Mesenchymal stem cell (in vitro differentiated cells and primary cell): ENCODE data around the gene C1RL.

Source experiments
- DNase-seq: peaks from one replicate; pipeline ENCODE4 v3.0.0-alpha.2; 2013
- H2AFZ ChIP-seq: one replicate; pipeline ENCODE4 v1.6.1; 2013; ENCODE audit warnings: low read depth, mild to moderate bottlenecking, control low read depth, inconsistent platforms, low read length, moderate library complexity
- H2AK5ac ChIP-seq: 2 replicates; pipeline ENCODE4 v1.6.1; 2013; ENCODE audit warnings: low read length, moderate library complexity, mild to moderate bottlenecking, inconsistent platforms; ENCODE audit not compliant: severe bottlenecking
- H2BK120ac ChIP-seq: one replicate; pipeline ENCODE4 v1.6.1; 2013; ENCODE audit warnings: low read depth, mild to moderate bottlenecking, inconsistent platforms, low read length, moderate library complexity
- H2BK12ac ChIP-seq, 2 experiments: one replicate each; pipeline ENCODE4 v1.6.1; 2013; ENCODE audit warnings: inconsistent platforms in 2 of 2, low read length in 2 of 2, mild to moderate bottlenecking in 2 of 2, moderate library complexity in 2 of 2, control low read depth in 1 of 2
- H2BK15ac ChIP-seq: one replicate; pipeline ENCODE4 v1.6.1; 2013; ENCODE audit warnings: mild to moderate bottlenecking, low read depth, inconsistent platforms; ENCODE audit not compliant: poor library complexity, severe bottlenecking
- H2BK5ac ChIP-seq: 2 replicates; pipeline ENCODE4 v1.6.1; 2013; ENCODE audit warnings: low read depth, mild to moderate bottlenecking, low read length, control low read depth, inconsistent platforms; ENCODE audit not compliant: poor library complexity, severe bottlenecking
- H3K14ac ChIP-seq, 2 experiments: one replicate each; pipeline ENCODE4 v1.6.1; 2013; ENCODE audit warnings: inconsistent platforms in 2 of 2, low read length in 2 of 2, control low read depth in 1 of 2, mild to moderate bottlenecking in 1 of 2, moderate library complexity in 1 of 2
- H3K18ac ChIP-seq, 2 experiments: one replicate each; pipeline ENCODE4 v1.6.1; 2013; ENCODE audit warnings: inconsistent platforms in 2 of 2, low read length in 2 of 2, control low read depth in 1 of 2, low read depth in 1 of 2, mild to moderate bottlenecking in 1 of 2
- H3K23ac ChIP-seq, 2 experiments: one replicate each; pipeline ENCODE4 v1.6.1; 2013; ENCODE audit warnings: inconsistent platforms in 2 of 2, low read length in 2 of 2, mild to moderate bottlenecking in 2 of 2, moderate library complexity in 2 of 2, control low read depth in 1 of 2
- H3K27ac ChIP-seq: 2 replicates; pipeline ENCODE4 v1.5.1; 2013; ENCODE audit warnings: mild to moderate bottlenecking, moderate library complexity, low read length, control low read depth, inconsistent platforms; ENCODE audit not compliant: poor library complexity, severe bottlenecking
- H3K27me3 ChIP-seq, 2 experiments: 2 replicates each; pipeline versions ENCODE4 v1.6.1 to v1.7.0; 2013; ENCODE audit warnings: low read length in 2 of 2, mild to moderate bottlenecking in 2 of 2, moderate library complexity in 2 of 2, control low read depth in 1 of 2, inconsistent platforms in 1 of 2; ENCODE audit not compliant: control insufficient read depth in 1 of 2, insufficient read depth in 1 of 2
- H3K36me3 ChIP-seq, 2 experiments: 2 replicates each; pipeline versions ENCODE4 v1.6.1 to v1.7.0; 2013; ENCODE audit warnings: low read length in 2 of 2, control low read depth in 1 of 2, inconsistent platforms in 1 of 2, low read depth in 1 of 2, mild to moderate bottlenecking in 1 of 2; ENCODE audit not compliant: insufficient read depth in 2 of 2, control insufficient read depth in 1 of 2
- H3K4ac ChIP-seq, 2 experiments: one replicate each; pipeline ENCODE4 v1.6.1; 2013; ENCODE audit warnings: inconsistent platforms in 2 of 2, low read length in 2 of 2, mild to moderate bottlenecking in 2 of 2, moderate library complexity in 2 of 2, control low read depth in 1 of 2, low read depth in 1 of 2
- H3K4me1 ChIP-seq: 2 replicates; pipeline ENCODE4 v1.6.1; 2013; ENCODE audit warnings: low read depth, low read length, control low read depth; ENCODE audit not compliant: control insufficient read depth, insufficient read depth
- H3K4me2 ChIP-seq: 2 replicates; pipeline ENCODE4 v1.6.1; 2013; ENCODE audit warnings: low read length, mild to moderate bottlenecking, inconsistent platforms; ENCODE audit not compliant: poor library complexity, severe bottlenecking
- H3K4me3 ChIP-seq, 2 experiments: 2 replicates each; pipeline versions ENCODE4 v1.5.1 to v1.7.0; 2013; ENCODE audit warnings: low read length in 2 of 2, mild to moderate bottlenecking in 2 of 2, control low read depth in 1 of 2, low read depth in 1 of 2; ENCODE audit not compliant: insufficient read depth in 1 of 2
- H3K79me1 ChIP-seq: replicated peaks from 2 replicates; pipeline ENCODE4 v1.6.1; 2013; ENCODE audit warnings: mild to moderate bottlenecking, control low read depth, low read length, inconsistent platforms; ENCODE audit not compliant: poor library complexity, severe bottlenecking
- H3K9ac ChIP-seq: 2 replicates; pipeline ENCODE4 v1.7.0; 2013; ENCODE audit warnings: mild to moderate bottlenecking, low read length, moderate library complexity
- H3K9me3 ChIP-seq: 2 replicates; pipeline ENCODE4 v1.7.0; 2013; ENCODE audit warnings: mild to moderate bottlenecking, low read length; ENCODE audit not compliant: control insufficient read depth
- H4K8ac ChIP-seq: one replicate; pipeline ENCODE4 v1.6.1; 2013; ENCODE audit warnings: inconsistent platforms, mild to moderate bottlenecking, low read length, moderate library complexity
- H4K91ac ChIP-seq: one replicate; pipeline ENCODE4 v1.6.1; 2013; ENCODE audit warnings: mild to moderate bottlenecking, low read length, inconsistent platforms
- WGBS: methylation state at CpG from one replicate; pipeline ENCODE4 v1.1.7; 2013; ENCODE audit warnings: mixed read lengths; 5-methylcytosine and 5-hydroxymethylcytosine counted together

C1RL gene

DNA sequence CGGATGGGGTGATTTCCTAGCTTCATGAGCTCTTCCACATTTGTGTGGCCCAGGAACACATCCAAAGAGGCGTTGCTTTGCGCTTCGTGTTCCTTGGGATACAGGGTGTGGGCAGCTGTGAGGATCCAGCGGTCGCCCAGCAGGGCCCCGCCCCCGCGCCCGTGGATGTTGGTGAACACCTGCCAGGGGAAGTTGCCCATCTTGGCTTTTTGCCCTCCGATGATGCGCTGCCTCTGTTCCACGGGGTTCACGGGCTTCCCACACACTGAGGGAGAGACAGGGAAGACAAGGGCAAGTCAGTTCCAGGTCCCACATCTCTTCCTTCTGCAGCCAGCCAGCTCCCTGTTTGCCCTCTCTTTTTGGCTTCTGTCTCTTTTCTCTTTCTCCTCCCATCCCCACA, 28.0 kb downstream of the C1RL start:
- no peak overlapping the region for H3K4ac ChIP-seq
- H2BK15ac ChIP-seq: no peak overlapping the region
- peak overlapping the region; percentile 14 for H4K91ac ChIP-seq
- no peak overlapping the region for H2AK5ac ChIP-seq
- no peak overlapping the region for H3K14ac ChIP-seq
- 96% methylated on average over 14 of the region's 14 CpGs for WGBS
- H4K8ac ChIP-seq: no peak overlapping the region
- H3K9me3 ChIP-seq: no peaks in the 10 kb centered on the region
- no peak overlapping the region for H2AFZ ChIP-seq
- no peaks in the 10 kb centered on the region for H3K27me3 ChIP-seq
- no peaks in the 10 kb centered on the region for H3K79me1 ChIP-seq
- peak overlapping the region in 1 of 2 experiments; percentile 89 for H2BK12ac ChIP-seq
- no peak for DNase-seq
- no peak overlapping the region for H3K4me2 ChIP-seq
- peaks cover 5% of the 10 kb centered on the region for H3K4me1 ChIP-seq
- peaks cover 0 to 53% of the 10 kb centered on the region in 2 experiments for H3K36me3 ChIP-seq
- H3K4me3 ChIP-seq: no peak overlapping the region
- H3K23ac ChIP-seq: no peak overlapping the region
- no peak overlapping the region for H2BK5ac ChIP-seq
- H3K18ac ChIP-seq: peak overlapping the region in 1 of 2 experiments; percentile 72
- H2BK120ac ChIP-seq: no peak overlapping the region
- H3K9ac ChIP-seq: no peak overlapping the region
- H3K27ac ChIP-seq: no peak overlapping the region

DNA sequence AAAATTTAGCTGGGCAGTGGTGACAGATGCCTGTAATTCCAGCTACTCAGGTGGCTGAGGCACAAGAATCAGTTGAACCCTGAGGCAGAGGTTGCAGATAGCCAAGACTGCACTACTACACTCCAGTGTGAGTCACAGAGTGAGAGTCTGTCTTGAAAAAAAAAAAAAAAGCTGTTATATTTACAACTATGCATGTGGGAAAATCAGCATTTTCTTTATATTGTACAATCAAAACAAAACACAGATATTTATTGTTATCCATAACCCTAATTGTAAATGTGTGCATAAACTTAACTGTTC, 29.2 kb downstream of the C1RL start:
- Histone ChIP-seq H3K27ac (peak overlapping the region; percentile 81), H4K91ac (no peak overlapping the region), H3K4me3 (no peak overlapping the region), H3K23ac (no peak overlapping the region), H3K9me3 (no peaks in the 10 kb centered on the region), H2AK5ac (no peak overlapping the region), H2AFZ (no peak overlapping the region), H2BK120ac (no peak overlapping the region), H3K18ac (peak overlapping the region in 1 of 2 experiments; percentile 52), H3K14ac (no peak overlapping the region), H2BK12ac (no peak overlapping the region), H3K4me2 (no peak overlapping the region), H3K4me1 (peaks cover 5% of the 10 kb centered on the region), H4K8ac (peak overlapping the region; percentile 14), H3K79me1 (no peaks in the 10 kb centered on the region), H3K36me3 (peaks cover 0 to 40% of the 10 kb centered on the region in 2 experiments), H3K4ac (peak overlapping the region in 1 of 2 experiments; percentile 55), H3K9ac (peak overlapping the region; percentile 72), H3K27me3 (no peaks in the 10 kb centered on the region), H2BK5ac (no peak overlapping the region), H2BK15ac (no peak overlapping the region)
- peak; percentile 82 for DNase-seq

DNA sequence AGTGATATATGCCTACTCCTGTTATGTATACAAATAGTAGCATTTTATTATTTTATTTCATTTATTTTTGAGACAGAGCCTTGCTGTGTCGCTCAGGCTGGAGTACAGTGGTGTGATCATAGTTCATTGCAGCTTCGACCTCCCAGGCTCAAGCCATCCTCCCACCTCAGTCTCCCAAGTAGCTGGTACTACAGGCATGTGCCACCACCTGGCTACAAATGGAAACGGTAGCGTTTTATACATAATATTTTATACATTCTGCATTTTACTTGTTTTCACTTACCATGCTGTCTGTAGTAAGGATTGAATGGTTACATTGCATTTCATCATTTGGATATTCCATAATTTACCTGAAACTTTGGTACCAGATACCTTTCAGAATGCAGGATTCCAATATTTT, 30.9 kb downstream of the C1RL start:
- Histone ChIP-seq H3K36me3 (peaks cover 0 to 32% of the 10 kb centered on the region in 2 experiments), H3K27me3 (no peaks in the 10 kb centered on the region), H2BK12ac (no peak overlapping the region), H2AFZ (no peak overlapping the region), H2BK120ac (no peak overlapping the region), H3K4me2 (no peak overlapping the region), H3K23ac (no peak overlapping the region), H2BK5ac (no peak overlapping the region), H3K18ac (no peak overlapping the region), H3K9ac (no peak overlapping the region), H3K4me1 (peaks cover 5% of the 10 kb centered on the region), H3K9me3 (no peaks in the 10 kb centered on the region), H2BK15ac (no peak overlapping the region), H4K91ac (no peak overlapping the region), H3K4me3 (no peak overlapping the region), H3K4ac (no peak overlapping the region), H3K27ac (no peak overlapping the region), H2AK5ac (no peak overlapping the region), H4K8ac (no peak overlapping the region), H3K79me1 (no peaks in the 10 kb centered on the region), H3K14ac (no peak overlapping the region)
- no peak for DNase-seq
- WGBS: 96% methylated on average over 2 of the region's 4 CpGs

DNA sequence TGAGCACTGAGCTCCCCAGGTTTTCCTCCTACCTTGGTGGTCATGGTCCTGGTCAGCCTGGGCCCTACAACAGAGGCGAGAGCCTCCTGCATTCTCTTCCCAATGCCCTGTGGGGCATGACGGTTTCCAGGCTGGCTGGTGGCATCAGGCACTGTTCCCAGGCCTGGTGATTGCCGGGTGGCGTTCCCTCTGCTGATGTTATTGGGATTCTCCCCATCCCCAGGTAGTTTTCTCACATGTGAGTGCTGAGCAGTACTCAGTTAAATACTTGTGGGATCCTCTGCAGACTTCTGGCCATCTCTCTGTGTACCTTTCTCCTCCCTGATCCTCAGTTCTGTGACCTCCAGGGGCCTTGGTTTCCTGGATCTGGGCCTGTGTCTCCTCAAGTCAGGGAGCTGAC, 32.5 kb downstream of the C1RL start:
- no peak overlapping the region for H3K27ac ChIP-seq
- DNase-seq: no peak
- H3K18ac ChIP-seq: peak overlapping the region in 1 of 2 experiments; percentile 81

More for the DNA sequence above, 32.5 kb downstream of the C1RL start:
- H3K4ac ChIP-seq: peak overlapping the region in 1 of 2 experiments; percentile 47
- no peak overlapping the region for H2BK5ac ChIP-seq
- peak overlapping the region in 1 of 2 experiments; percentile 13 for H3K4me3 ChIP-seq
- H3K36me3 ChIP-seq: peaks cover 0 to 17% of the 10 kb centered on the region in 2 experiments
- peaks cover 5% of the 10 kb centered on the region for H3K4me1 ChIP-seq
- peak overlapping the region; percentile 81 for H2BK120ac ChIP-seq
- no peaks in the 10 kb centered on the region for H3K79me1 ChIP-seq
- H2BK12ac ChIP-seq: peak overlapping the region; percentile 37 to 78
- H3K9me3 ChIP-seq: no peaks in the 10 kb centered on the region
- H3K9ac ChIP-seq: no peak overlapping the region
- H4K8ac ChIP-seq: no peak overlapping the region
- peak overlapping the region; percentile 43 for H4K91ac ChIP-seq
- 90% methylated on average over 4 of the region's 4 CpGs for WGBS
- no peak overlapping the region for H3K4me2 ChIP-seq
- H3K14ac ChIP-seq: no peak overlapping the region
- H2AFZ ChIP-seq: no peak overlapping the region
- no peak overlapping the region for H3K23ac ChIP-seq
- no peak overlapping the region for H2AK5ac ChIP-seq
- H2BK15ac ChIP-seq: no peak overlapping the region
- H3K27me3 ChIP-seq: no peaks in the 10 kb centered on the region
